Activated T-helper 1 cell treated with Interleukin-2 at 50 U/mL for 16 hours (primary cell): ENCODE results near the gene NOL4L.

Source experiments
- DNase-seq: peaks from one replicate; pipeline ENCODE4 v3.0.0-alpha.2; 2020; ENCODE audit warnings: low read depth

NOL4L gene

DNA sequence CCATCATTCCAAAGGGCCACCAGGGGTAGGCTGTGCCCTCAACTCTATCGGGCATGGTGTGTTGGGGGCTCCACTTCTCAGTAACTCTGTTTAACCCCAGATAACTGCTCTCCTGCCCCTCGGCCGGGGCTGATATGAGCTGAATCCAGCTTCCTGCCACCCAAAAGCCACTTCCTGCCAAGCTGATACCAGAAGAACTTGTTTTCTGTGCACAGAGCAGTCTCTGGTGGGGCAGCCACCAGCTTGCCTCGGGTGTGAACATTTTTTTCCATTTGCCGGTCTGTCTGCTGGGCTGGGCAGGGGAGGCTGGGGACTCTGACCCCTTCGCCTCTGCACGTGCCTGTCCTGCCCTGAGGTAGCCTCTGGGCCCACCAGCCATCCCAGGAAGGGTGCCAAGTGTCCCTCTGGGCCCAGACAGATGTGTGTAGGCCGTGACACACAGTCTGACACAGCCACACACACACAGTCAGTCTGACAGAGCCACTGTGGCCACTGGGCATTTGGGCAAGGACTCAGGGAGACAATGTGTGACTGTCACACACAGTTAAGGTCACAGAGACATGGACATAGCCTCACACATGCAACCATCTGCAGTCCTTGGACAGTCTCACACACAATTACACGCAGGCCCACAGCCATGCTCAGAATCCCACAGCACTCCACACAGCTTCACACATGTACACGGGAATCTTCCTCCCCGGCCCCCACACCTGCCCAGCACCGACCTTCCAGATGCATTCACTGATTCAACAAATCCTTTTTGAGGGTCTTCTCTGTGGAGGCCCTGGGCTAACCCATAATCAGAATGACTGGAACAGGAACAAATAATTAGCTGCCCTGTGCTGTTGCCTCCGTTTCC, 45.1 kb downstream of the NOL4L start:
- DNase-seq = peak; percentile 66

DNA sequence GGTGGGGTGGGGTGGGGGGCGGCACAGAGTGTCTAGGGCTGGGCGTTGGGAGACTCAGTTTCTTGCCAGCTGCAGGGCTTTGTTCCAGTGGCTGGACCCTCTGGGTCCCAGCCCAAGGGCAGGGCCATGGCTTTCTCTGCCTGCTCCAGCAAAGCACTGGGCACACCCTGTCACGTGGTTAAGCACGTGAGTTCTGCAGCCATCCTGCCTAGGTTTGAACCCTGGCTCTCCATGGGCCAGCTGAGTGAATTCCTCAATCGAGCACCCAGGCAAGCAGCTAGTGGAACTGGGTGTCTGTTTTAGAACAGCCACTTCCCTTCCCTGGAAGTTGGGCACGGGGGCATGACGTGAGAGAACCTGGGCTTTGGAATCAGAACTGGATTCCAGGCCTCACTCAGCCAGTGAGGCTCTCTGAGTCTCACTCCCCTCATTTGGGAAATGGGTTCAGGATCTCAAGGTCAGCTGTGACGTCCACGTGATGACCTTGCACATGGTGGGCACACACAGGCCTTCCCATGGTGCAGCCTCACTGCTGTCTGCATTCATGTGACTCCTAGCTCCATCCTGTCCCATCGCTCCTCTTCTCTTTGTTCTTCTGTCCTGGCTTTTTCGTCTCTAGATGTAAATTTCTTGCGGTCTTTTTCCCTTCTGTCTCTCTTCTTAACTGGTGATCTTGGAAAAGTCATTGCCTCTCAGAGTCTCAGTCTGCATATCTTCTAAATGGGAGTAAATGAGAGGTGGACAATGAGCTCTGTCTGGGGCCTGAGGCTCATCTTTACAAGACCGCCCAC, 45.9 kb downstream of the NOL4L start:
- DNase-seq = no peak

DNA sequence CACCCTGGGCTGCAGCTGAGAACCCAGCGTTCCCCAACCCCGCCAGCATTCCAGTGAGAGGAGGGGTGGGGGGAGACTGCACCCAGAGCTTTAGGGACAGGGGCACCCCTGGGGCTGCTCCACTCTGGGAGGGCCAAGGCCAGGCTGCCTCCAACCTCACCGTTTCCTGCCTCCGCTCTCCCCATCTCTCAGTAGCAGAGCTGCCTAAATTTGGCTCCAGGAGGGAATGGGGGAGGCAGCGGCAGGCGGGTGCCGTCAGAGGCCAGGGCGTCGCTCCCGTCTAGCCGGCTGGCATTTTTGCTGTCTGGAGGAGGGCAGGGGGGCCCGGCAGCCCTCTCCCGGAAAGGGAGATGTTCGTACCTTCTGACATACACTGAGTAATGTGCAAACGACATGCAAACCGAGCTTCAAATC, 46.6 kb downstream of the NOL4L start:
- DNase-seq = peak; percentile 24

DNA sequence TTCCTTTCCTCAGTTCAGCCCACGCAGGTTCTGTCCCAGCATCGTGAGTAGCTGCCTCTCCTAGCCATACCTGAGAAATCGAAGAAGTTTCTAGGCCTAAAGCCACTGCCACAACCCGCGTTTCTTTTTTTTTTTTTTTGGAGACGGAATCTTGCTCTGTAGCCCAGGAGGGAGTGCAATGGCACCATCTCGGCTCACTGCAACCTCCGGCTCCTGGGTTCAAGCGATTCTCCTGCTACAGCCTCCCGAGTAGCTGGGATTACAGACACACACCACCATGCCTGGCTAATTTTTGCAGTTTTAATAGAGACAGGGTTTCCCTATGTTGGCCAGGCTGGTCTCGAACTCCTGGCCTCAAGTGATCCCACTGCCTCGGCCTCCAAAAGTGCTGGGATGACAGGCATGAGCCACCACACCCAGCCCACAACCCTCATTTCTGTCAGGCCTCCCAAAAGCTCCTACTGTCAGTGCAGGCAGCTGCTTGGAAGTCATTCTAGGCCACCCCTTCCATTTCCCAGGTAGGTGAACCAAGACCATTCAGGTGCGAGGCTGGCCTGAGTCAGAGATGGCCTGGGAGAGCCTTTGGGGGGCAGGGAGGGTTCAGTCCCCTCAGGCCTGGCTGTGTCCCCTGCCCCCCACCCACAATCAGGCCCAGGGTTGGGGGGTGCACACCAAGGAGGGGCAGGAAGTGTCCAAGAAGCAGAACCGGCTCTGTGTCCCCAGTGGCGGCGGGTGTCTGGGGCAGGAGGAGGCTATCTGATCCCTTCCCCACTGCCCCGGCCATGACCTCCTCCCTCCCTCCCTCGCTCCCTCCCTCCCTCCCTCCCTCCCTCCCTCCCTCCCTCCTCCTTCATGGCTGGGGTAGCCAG, 47.2 kb downstream of the NOL4L start:
- DNase-seq = no peak

DNA sequence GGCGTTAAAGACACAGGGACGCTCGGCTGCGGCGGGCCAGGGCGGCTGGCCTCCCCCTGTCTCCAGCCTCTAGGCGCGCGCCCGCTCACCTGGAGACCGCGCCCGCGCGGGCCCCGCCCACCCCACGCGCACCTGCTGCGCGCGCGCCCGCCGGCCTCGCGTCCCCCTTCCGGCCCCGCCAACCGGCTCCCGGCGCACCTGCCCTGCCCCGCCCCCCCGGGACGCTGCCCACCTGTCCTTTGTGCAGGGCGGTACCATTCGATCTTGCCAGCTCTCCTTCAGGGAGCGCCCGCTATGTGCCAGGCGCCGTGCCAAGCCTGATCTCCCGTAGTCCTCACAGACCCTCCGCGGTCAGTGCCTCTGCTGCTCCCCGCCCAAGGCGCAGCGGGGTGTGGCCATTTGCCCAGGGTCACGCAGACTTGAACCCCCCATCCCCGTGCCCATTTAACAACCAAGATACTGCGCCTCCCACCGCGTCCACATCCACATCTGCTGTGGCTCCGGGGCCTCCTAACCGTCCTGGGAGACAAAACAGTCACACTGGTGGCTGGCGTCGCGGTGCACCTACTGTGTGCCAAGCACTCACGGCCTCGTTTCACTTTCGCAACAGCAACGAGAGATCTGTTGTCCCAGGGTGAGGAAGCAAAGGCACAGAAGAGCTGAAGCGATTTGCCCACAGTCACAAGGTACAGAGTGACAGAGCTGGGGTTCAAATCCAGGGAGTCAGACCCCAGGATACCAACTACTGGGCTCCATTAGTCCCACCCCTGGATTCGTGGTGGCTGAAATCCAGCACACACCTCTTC, 48.1 kb downstream of the NOL4L start:
- peak; percentile 62 for DNase-seq

DNA sequence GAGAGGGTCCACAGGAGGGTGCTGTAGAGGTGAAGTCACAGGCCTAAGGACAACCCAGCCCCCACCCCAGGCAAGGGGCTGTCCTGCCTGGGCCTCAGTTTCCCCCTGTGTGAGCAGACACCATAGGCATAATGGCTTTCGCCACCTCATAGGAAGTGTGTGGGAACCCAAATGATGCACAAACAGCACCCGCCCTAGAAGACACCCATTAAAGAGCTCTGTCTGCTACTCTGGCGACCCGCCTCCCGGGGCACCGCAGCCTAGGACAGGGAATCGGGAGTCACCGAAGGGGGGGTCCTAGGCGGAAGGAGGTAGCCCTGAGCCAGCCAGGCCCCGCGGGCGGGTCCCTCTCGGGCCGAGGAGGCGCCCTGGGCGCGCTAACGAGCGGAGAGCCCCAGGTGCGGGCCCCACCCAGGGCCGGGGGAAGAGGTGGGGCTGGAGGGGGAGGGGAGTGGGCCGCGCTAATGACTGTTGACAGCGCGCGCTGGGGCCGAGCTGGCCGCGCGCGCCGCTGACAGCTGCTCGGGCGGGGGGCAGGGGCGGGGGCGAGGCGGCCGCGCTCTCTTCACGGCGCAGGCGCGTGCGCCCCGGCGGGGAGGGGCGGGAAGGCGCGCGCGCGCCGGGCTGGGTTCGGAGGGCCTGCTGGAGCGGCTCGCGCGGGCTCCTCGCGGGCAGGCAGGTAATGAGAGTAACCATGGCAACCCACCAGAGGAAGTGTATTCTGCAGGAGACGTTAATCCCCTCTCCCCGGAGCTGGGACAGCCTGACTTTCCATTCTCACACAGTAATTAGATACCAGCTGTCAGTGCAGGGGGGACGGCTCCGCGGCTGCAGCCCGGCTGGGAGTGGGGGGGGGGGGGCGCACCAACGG, 48.9 kb downstream of the NOL4L start:
- peak; percentile 80 for DNase-seq

DNA sequence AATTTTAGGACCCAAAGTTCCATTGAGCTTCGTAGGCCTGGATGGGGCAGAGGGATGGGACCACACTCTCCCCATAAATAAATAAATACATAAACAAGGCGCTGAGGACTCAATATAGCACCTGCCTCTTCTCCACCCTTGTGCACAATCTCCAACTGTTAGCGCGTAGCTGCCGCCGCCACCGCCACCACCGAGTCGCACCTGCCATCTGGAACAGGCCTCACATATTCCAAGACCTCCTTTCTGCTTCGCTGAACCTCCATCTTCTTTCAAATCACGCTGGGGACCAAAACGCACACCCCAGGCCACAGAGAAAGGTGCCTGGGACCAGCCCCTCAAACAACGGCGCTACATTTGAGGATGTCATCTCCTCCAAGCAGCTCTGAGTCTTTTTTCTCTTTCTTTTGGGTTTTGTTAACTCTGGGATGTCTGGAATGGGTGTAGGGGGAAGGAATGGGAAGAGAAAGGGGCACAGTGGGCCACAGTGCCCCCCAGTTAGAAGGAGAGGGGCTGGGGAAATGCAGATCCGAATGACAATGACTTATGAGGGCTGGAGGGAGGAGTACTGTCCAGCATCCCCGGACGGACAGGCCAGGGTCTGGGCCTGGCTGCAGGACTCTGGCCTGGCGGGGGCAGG, 49.7 kb downstream of the NOL4L start:
- no peak for DNase-seq

- peak; percentile 55 for DNase-seq
Observed at GRCh38 chr20:32534661-32535240, 50.4 kb downstream of the NOL4L start.

GRCh38 chr20:32533732-32534131, 51.4 kb downstream of the NOL4L start:
- DNase-seq = no peak

GRCh38 chr20:32532246-32532645, 52.9 kb downstream of the NOL4L start:
- no peak for DNase-seq

GRCh38 chr20:32528905-32529670, 56.0 kb downstream of the NOL4L start:
- DNase-seq = no peak

DNA sequence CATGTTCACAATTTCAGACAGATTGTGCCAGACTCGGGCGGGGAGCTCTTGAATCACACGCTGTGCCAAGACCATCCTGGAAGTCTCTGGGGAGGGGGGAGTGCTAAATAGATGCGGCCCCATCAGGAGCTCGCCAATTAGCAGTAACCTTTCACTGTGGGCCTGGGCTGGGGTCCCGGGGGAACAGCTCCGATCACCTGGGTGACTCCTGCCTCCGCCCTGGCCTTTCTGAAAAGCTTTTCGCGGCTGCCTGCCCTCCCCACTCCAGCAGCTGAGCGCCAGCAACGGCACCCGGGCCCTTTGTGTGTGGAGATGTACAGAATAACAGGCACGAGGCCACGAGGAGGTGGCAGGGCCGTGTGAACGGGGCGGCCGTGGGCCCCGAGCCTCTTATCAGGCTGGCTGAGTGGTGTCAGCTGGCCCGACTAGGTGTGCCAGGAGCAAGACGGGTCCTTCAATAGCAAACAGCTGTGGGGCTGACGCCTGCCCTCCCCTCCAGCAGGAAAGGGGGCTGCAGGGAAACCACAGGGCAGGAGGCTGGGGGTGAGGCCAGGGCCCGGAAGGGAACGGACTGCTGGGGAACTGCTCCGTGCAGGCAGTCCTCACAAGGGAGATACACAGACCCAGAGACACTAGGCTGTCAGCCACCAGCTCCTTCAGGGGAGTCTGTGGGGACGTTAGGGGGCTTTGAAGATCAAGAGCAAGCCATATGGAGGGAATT, 56.8 kb downstream of the NOL4L start:
- DNase-seq = no peak

- DNase-seq = no peak
Observed at GRCh38 chr20:32527447-32528055, 57.6 kb downstream of the NOL4L start.

- no peak for DNase-seq
Observed at GRCh38 chr20:32527052-32527446, 58.1 kb downstream of the NOL4L start.

DNA sequence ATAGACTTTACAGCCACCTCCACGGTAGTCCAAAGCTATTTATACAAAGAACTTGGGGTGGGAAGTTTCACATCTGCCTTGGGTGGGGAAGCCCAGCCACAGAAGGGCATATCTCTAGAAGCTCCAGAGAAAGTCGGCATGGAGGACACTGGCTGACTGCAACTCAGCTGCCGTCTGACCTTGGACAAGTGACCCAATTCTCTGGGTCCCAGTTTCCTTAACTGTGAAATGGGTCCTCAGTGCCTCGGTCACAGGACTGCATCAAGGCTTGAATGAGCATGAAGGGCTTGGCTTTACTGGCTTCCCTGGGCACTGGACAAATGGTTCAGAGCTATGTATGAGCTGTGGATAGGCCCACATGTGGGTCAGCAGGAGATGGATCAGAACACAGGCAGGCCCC, 58.6 kb downstream of the NOL4L start:
- DNase-seq = no peak

DNA sequence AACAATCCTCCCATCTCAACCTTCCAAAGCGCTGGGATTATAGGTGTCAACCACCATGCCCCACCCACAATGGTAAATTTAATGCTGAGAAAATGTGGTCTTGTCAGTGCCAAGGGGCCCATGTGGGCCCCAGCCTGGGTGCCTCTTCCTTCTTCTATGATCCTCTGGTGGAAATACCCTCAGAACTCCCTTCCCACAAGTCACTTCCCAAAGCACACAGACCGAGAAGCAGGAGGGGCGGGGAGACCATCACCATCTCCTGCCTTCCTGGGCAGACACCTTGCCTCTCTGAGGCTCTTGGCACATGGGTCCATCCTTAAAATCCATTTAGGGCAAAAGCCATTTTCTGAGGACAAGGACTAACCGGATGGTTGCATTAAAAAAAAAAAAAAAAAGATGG, 59.0 kb downstream of the NOL4L start:
- DNase-seq = no peak

DNA sequence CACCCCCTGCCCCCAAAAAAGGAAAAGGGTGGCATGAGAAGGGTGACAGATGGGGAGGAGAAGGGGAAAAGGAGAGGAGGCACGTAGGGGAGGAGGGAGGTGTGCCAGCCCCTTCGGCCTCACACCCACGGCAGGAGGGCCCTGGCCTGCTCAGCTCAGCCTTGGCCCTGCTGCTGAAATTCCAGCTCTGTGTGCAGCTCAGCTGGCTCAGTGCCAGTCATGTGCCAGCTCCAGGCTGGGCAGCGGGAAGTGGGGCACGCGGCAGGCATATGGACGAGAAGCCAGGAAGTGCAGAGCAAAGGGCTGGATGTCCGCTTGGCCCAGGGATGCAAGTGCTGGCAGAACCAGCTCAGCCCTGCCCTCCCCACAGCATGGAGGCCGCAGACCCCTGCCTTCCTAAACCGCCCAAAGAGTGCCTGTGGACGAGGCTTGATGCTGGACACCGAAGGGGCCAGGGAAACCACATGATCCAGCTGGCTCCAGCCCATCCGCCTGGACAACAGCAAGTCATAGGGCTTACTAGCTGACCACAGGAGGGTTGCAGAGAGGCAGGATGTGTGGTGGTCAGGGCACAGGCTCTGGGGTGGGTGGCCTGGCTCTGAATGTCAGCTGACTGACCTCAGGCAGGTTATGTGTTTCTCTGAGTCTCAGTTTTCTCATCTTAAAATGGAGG, 60.2 kb downstream of the NOL4L start:
- DNase-seq = no peak
